HG03432 (cell line): ENCODE results near the gene PPIL4.

Source experiments
- ATAC-seq: cut with Tn5 transposase; IDR thresholded peaks from one replicate; pipeline ENCODE4 v1.9.1; 2021; ENCODE audit warnings: mild to moderate bottlenecking, moderate library complexity; ENCODE audit not compliant: unreplicated experiment

Gene PPIL4, protein sequence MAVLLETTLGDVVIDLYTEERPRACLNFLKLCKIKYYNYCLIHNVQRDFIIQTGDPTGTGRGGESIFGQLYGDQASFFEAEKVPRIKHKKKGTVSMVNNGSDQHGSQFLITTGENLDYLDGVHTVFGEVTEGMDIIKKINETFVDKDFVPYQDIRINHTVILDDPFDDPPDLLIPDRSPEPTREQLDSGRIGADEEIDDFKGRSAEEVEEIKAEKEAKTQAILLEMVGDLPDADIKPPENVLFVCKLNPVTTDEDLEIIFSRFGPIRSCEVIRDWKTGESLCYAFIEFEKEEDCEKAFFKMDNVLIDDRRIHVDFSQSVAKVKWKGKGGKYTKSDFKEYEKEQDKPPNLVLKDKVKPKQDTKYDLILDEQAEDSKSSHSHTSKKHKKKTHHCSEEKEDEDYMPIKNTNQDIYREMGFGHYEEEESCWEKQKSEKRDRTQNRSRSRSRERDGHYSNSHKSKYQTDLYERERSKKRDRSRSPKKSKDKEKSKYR

DNA sequence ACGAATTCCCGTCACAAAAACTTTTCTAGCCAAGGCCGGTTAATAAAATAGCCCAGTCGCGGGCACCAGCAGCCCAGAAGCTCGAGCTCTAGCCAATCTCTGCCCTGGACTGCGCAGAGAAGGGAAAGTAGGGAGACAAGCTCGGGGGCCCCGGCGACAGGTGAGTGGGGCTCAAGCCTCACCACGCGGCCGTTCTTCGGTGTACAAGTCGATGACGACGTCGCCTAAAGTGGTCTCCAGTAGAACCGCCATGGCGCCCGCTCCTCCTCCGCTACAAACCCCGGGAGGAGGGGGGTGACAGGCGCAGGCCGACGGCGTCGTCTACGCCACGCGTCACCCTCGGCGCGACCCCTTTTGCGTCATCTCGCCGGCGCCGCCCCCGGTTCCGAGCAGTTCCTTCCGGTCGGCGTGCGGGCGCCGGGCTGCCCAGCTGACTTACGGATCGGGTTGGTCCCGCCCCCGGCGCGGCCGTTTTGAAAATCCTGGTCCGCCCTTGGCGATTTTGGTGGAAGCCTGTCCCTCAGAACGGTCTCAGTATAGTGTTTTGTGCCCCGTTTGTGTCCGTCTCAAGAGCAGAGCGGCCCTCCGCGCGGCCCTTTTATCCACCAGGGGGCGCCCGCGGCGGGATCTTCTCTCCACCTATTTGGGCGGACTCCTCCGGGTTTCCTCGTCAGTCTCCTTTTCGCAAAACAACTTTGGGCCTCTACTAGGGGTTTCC, at the start of gene PPIL4:
TSS of gene PPIL4 (minus strand) at position 290 of the 718 bp plus-strand sequence. CDS start at position 252, 38 bp downstream.
- peak; percentile 92 for ATAC-seq

DNA sequence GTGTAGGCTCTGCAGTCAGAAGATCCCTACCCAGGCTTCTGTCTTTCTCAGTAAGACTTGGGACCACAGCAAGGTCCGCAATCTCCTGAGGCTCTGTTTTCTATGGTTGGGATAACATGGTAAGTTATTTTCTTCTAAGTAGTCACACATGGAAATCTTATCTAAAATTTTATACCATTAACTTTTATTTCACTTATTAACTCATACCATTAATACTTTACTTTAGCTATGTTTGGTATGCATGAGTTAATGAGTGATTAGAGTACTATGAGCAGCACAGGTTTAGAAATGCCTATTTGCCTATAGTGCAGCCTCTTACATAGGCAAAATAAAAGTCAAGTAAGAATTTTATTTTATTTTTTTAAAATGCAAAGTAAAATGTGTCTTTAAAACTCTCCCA, 47.6 kb upstream of the PPIL4 start:
- no peak for ATAC-seq

DNA sequence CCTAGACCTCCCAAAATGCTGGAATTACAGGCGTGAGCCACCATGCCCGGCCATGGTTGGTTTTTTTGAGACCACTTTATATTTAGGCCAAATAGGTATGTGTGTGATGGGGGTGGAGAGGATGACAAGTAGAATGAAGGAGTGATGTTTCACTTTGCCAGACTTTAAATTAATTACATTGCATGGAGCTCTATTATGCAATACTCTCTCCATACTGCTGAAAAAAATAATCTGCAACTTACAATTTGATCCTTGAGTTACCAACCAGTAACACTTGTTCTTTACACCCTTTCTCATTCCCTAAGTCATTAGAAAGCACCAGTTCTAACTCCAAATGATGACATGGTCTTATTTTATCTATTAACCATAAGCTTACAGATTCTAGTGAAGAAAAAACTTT, 47.1 kb upstream of the PPIL4 start:
- no peak for ATAC-seq

DNA sequence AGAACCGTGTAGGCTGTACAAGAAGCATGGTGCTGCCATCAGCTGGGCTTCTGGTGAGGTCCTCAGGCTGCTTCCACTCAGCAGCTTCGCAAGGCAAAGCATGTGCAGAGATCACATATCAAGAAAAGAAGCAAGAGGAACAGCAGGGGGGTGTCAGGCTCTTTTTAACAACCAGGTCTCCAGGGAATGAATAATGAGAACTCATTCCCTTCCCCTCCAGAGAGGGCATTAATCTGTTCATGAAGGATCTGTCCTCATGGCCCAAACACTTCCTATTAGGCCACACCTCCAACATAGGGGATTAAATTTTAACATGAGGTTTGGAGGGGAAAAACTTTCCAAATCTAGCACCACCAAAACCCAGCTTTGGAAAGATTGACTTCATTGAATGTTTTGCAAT, 40.3 kb upstream of the PPIL4 start:
- no peak for ATAC-seq

DNA sequence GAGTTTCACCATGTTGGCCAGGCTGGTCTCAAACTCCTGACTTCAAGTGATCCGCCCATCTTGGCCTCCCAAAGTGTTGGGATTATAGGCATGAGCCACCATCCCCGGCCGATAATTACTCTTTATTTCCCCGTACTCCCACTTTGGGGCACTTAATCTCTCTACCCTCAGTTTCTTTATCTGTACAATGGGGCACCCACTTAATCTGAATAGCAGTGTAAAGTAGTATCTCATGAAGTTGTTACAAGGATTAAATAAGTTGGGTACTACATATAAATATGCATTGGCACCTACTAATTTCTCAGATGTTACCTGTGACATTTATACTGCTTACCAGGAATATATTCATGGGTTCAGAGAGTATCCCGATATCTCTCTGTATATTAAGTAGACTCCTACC, 35.5 kb upstream of the PPIL4 start:
- ATAC-seq = no peak

DNA sequence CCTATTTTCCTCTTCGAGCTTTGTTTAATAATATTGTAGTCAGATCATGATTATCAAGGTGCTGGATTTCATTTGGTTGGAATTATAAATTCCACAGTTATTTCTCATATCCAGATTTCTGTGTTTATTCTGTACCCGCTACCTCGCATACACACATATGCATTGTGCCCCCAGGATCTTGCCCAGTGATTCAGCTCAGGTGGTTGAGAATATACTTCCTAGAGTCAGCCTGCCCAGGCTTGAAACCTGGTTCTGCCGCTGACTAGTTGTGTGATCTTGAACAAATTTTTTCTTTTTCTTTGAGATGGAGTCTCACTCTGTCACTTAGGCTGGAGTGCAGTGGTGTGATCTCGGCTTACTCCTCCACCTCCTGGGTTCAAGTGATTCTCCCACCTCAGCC, 35.0 kb upstream of the PPIL4 start:
- ATAC-seq = no peak

DNA sequence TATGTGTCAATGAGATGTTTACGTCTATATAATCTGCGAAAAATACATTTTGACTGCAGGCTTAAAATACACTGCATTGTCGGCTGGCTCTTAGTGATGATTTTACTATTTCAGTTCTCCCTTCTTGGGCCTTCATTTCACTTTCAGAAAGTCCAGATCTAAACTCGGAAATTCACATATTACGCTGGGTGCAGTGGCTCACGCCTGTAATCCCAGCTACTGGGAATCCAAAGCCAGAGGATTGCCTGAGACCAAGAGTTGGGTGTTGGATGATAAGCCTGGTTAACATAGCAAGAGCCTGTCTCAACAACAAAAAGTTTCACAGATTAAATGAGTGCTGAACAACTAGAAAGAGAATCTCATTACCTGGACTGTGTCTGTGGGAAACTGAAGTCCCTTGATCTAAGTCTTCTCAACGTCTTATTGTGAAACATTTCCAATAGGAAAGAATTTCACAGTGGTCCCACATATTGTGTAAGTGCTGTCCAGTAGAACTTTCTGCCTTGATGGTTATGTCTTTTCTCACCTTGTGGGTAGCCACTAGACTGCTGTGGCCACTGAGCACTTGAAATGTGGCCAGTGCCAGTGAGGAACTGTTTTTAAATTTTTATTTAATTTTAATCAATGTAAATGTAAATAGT, 22.2 kb upstream of the PPIL4 start:
- ATAC-seq = no peak

DNA sequence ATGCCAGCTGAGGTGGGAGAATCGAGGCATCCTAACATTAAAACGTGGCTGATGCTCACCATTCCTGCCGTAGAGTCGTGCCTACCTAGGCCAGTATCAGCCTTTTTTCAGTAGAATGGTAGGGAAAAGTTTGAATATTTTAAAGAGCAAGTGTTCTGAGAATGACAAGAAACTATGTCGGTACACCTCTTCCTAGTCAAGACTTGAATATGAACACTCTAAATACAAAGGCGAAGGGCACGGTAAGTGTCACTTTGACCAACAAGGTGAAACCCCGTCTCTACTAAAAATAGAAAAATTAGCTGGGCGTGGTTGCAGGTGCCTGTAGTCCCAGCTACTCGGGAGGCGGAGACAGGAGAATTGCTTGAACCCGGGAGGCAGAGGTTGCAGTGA, 21.3 kb upstream of the PPIL4 start:
- no peak for ATAC-seq

DNA sequence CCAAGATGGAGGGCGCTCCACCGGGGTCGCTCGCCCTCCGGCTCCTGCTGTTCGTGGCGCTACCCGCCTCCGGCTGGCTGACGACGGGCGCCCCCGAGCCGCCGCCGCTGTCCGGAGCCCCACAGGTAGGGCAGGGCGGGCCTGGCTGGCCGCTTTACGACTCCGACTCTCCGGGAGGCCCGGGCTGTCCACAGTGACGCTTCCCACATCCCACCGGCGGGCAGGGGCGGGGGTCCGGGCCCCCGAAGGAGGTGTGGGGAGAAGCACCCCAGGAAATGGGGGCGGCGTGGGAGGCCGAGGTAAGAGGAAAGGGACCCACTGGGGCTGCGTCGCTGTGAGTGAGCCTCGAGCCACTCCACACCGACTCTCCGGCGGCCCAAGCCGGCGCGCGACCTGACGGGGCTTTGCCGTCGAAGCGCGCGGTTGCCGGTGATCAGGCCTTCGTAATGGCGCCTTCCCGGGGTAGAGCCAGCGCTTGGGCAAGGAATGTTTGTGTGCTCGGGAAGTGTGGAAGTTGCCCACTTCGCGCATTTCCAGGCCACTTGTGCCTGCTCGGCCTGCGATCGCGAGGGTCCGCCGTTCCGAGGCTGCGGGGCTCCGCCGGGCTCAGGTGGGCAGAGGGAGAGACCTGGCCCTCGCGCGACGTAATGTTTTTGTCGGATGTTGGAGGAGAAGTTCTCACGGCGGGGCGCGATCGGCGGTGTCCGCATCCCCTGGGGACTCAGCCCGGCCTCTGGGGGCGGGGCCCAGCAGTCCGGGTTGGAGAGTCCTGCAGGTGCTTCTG, 20.8 kb upstream of the PPIL4 start:
- ATAC-seq = peak; percentile 24

DNA sequence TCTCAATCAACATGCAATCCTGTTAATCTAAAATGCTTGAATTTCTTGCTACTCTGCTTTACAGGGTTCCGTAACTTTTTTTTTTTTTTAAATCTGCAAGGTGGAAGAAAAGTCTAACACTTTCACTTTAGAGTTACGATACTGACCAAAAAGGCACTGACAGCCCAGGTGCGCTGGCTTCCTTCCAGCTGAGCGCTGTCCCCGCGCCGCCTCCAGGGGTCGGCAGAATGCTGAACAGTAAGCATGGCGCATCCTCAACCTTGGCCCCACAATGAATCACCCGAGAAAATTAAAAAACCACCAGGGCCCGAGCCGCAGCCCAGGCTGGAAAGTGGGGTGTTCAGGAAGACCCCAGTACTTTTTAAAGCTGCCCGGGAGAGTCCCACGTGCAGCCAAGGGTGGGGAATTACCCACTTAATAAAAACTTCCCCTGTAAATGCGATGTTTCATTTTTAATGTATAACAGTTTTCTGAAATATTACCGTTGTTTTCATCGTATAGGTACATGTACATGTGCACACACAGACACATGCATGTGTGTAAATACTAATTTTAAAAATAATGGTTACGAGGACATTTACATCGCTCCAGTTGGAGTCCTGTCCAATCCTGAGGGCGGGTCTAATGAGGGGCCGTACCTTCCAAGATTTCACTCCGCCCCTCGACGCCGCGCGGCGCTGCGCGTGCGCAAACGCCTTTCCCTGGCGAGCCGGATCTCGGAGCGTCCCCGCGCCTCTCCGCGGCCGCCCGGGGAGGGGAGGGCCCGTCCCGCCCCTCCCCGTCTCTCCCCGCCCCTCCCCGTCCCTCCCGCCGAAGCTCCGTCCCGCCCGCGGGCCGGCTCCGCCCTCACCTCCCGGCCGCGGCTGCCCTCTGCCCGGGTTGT, 19.9 kb upstream of the PPIL4 start, which contains the start of gene GINM1:
TSS of gene GINM1 (plus strand) at position 849 of the 883 bp plus-strand sequence. CDS start 40 bp downstream, outside the sequence.
- ATAC-seq = peak; percentile 85

DNA sequence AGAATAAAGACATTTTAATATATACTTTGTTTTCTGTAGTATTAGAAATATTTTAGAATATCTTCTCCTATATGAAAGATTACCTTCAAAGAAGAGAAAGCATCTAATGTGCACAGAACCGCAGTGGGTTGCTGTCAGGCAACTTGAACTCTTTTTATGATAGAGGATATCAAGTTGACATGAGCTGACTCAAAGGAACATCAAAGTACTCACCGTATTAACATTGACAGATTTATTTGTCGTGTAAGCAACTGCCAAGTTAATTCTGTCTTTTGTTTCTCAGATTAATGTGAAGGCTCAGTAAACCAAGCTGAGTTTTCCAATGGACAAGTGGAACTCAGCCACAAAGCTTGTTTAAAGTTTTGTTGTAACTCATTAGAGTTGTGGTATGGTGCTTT, 18.1 kb upstream of the PPIL4 start:
- ATAC-seq = no peak

DNA sequence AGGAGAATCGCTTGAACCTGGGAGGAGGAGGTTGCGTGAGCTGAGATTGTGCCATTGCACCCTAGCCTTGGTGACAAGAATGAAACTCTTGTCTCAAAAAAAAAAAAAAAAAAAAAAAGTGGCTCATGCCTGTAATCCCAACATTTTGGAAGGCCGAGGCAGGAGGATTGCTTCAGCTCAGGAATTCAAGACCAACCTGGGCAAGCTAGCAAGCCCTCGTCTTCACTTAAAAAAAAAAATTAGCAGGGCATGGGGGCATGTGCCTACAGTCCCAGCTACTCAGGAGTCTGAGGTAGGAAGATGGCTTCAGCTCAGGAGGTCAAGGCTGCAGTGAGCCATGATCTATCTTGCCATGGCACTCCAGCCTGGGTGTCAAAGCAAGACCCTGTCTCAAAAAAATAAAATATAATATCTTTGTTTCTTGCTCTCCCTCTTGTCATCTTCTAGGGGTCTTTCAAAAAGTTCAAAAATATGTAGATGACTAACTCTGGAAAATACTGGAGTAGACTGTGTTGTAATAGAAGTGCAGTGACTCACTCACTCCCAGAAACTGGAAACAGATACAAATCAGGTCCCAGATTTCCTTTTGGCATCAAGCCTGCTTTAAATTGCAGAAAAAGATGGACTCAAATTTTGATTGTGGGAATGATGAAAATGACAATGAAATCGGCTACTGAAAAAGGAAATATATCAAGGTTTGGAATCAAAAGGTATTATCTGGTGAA, 17.5 kb upstream of the PPIL4 start:
- ATAC-seq = no peak

DNA sequence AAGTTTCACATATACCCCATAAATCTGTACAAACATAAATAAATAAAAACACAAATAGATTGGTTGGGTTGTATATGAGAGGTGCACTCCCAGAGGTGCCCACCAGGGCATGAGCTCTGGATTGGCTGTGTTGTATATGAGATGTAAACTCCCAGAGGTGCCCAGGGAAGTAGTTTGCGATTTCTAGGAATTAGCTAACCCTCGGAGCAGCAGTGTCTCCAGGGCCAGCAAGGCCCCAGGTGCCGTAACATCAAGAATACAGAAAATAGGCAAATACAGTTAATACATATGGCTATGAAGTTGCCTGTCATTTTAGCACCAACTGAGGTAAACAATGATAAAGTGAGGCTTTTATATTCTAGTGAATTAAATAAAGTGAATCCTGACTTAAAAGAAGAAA, 14.9 kb upstream of the PPIL4 start:
- peak; percentile 34 for ATAC-seq

DNA sequence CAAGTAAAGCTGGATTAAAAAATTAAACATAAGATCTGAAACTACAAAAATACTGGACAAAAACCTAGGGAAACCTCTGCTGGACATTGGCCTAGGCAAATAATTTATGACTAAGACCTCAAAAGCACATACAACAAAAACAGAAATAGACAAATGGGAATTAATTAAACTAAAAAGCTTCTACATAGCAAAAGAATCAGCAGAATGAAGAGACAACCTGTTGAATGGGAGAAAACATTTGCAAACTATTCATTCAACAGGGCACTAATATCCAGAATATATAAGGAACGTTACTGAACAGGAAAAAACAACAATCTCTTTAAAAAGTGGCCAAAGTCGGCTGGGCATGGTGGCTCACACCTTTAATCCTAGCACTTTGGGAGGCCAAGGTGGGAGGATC, 13.5 kb upstream of the PPIL4 start:
- ATAC-seq = no peak

DNA sequence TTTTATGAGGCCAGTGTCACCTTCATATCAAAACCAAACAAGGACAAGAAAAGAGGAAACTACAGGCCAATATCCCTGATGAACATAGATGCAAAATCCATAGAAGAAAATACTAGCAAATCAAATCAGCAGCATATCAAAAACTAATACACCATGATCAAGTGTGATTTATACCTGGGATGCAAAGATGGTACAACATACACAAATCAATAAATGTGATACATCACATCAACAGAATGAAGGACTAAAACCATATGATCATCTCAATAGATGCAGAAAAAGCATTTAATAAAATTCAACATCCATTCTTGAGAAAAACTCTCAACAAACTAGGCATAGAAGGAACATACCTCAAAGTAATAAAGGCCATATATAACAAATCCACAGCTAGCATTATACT, 12.2 kb upstream of the PPIL4 start:
- no peak for ATAC-seq

DNA sequence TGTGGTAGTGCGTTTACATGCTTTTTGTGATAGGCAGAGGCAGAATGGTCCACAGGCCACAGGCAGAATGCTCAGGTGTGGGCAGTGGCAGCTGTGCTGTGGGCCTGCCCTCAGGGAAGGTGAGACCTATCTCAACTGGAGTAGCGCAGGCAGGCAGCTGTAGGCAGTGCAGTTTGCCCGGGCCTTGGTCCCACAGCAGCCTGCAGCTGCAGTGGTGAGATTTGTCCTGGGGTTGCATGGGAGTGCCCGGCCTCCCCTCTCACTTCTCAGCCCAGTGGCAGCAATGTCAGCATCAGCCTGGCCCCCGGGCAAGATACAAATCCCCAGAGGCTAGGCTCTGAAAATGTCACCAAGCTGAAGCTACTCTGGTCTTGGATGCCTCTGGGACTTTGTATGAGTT, 6.1 kb upstream of the PPIL4 start:
- no peak for ATAC-seq

DNA sequence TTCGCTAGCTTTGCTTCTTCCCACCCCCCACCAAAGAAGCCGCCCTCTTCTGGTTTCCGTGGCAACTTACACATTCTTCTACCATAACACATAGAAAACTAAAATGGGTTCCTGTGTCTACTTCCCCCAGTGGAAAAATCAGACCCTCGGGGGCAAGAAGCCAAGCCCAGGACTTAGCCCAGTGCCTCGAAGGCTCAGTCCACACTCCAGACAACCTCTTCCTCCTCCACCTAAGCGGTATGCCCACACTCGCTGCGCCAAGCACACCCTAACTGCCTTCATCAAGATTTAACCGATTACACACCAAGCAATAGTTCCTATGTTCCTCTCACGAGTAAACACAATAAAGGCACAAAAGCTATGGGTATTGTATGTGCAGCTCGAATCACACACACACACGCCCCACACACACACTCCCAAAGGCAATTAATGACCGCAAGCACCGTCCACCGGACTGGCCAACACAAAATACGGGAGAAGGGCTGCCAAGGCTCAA, 537 bp downstream of the PPIL4 start:
- peak; percentile 9 for ATAC-seq

DNA sequence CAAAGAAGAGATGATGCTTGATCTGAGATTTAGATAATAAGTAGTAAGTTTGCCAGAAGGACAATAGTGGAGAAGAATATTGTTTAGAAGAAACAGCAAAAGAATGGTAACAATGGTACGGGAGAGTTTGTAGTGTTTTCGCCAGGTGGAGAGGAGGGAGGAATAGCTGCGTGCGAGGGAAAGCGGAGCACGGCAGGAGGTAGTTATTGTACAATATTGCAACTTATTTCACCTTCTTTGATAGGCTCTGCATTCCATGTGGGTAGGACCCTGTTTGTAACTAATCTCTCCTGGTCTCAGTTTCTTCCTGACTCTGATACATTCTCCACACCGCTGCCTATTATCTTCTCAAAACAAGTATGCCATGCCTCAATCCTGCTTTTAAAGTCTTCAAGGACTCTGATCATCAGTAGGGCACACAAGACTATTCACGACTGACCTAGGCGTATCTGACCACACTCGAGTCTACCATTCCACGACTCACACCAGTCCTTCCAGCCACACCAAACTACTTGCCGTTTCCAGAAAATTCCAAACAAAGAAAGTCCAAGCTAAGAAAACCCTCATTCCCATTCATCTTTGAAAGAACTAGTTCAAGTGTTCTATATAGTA, 1.1 kb downstream of the PPIL4 start:
- no peak for ATAC-seq

DNA sequence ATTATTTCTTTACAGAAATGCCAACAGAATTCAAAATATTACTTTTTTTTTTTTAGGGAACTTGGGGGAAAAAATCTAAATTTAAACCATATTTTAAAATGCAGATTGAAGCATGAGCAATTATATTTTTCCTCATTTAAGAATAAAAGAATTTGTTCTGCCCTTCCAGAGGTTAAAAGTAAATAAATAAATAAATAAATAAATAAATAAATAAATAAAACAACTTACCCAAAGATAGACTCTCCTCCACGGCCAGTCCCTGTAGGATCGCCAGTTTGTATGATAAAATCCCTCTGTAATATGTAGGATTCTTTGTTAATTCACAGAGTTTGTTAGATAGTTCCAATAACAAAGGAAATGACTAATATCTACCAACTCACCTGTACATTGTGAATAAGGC, 4.7 kb downstream of the PPIL4 start:
- ATAC-seq = no peak
